H54 (cell line): ENCODE measurements around the gene TRPV3.

ENCODE experiments used
- DNase-seq: peaks from one replicate; pipeline ENCODE4 v3.0.0; 2011; ENCODE audit warnings: low spot score, mixed read lengths; ENCODE audit not compliant: insufficient read length
- FAIRE-seq: peaks from 3 replicates; lab custom pipeline; 2011; peaks lifted over from hg19 to GRCh38; lab: Jason Lieb, UNC
- POLR2A ChIP-seq: IDR thresholded peaks from 2 replicates; pipeline ENCODE4 v1.6.1; 2011; ENCODE audit warnings: low read depth, mild to moderate bottlenecking, low read length

Gene TRPV3

GRCh38 chr17:3512505-3513171, 45.0 kb downstream of the TRPV3 start:
- TF ChIP-seq POLR2A, result no peak
- no peak for FAIRE-seq
- DNase-seq, result no peak

GRCh38 chr17:3511852-3512504, 45.6 kb downstream of the TRPV3 start:
- TF ChIP-seq POLR2A, result no peak
- FAIRE-seq (no peak), DNase-seq (no peak)

GRCh38 chr17:3510090-3510489, 47.5 kb downstream of the TRPV3 start:
- FAIRE-seq (no peak), DNase-seq (no peak)
- no peak for TF ChIP-seq POLR2A

- FAIRE-seq (no peak), DNase-seq (no peak)
- no peak for TF ChIP-seq POLR2A
These were observed 49.7 kb downstream of the TRPV3 start for GRCh38 chr17:3507869-3508268.

GRCh38 chr17:3507071-3507470, 50.5 kb downstream of the TRPV3 start:
- no peak for TF ChIP-seq POLR2A
- DNase-seq (no peak), FAIRE-seq (no peak)

- DNase-seq (no peak), FAIRE-seq (no peak)
- no peak for TF ChIP-seq POLR2A
These were observed 51.6 kb downstream of the TRPV3 start for GRCh38 chr17:3506054-3506453.

GRCh38 chr17:3505008-3505407, 52.6 kb downstream of the TRPV3 start:
- FAIRE-seq (no peak), DNase-seq (no peak)
- TF ChIP-seq POLR2A, result no peak

GRCh38 chr17:3503285-3503684, 54.3 kb downstream of the TRPV3 start:
- no peak for TF ChIP-seq POLR2A
- DNase-seq (no peak), FAIRE-seq (no peak)

- DNase-seq, result no peak
- no peak for FAIRE-seq
- no peak for TF ChIP-seq POLR2A
These were observed 55.1 kb downstream of the TRPV3 start for GRCh38 chr17:3502466-3502865.

- DNase-seq (no peak), FAIRE-seq (no peak)
- TF ChIP-seq POLR2A, result no peak
These were observed 56.3 kb downstream of the TRPV3 start for GRCh38 chr17:3501344-3501743.

- no peak for TF ChIP-seq POLR2A
- DNase-seq (no peak), FAIRE-seq (no peak)
These were observed 60.5 kb downstream of the TRPV3 start for GRCh38 chr17:3497101-3497500.

- no peak for DNase-seq
- no peak for FAIRE-seq
- no peak for TF ChIP-seq POLR2A
These were observed 72.0 kb downstream of the TRPV3 start for GRCh38 chr17:3485481-3486068.

GRCh38 chr17:3482852-3483251, 74.8 kb downstream of the TRPV3 start:
- no peak for FAIRE-seq
- DNase-seq, result no peak
- TF ChIP-seq POLR2A, result no peak

GRCh38 chr17:3479988-3480387, 77.6 kb downstream of the TRPV3 start:
- no peak for FAIRE-seq
- no peak for DNase-seq
- no peak for TF ChIP-seq POLR2A
